Measurements from ENCODE around the gene EPHX1.

Gene EPHX1

DNA sequence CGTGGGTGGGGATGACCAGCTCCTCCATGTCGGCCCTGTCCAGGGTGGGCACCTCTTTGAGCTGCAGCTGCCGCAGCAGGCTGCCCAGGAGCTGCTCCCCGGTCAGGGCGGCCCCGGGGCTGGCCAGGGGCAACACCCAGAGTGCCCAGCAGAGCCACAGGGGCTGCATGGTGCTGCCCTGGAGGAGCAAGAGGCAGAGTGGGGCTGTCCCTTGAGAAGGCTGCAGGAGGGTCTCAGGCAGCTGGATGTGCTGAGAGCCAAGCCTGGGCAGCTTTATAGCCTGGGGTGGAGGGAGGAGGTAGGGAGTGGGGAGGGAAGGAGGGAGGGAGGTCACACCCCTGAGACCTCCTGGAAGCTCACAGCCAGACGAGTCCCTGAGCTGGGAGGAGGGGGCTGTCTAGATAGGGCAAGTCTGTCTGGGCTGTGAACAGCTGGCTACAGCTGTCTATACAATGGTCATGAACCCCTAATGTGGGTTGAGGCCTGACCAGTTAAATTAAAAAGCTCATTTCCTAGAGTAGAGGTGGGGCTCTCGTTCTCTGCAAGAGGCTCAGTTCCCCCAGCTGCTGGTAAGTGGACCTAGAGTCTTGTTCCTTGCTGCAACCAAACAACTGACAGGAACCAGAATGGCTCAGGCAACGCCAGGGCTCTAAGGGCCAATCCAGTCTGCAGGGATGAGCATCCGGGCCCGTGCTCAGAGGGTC lies 79.1 kb downstream of the EPHX1 start, which contains the start of gene LEFTY1:
TSS of gene LEFTY1 (minus strand) at position 249 of the 704 bp plus-strand sequence. CDS start at position 169, 80 bp downstream.
- TF ChIP-seq EZH2phosphoT487 (IDR thresholded peaks at IDR 0.05; ENCODE audit: borderline replicate concordance) = no peak
- TF ChIP-seq, protein P1, sequence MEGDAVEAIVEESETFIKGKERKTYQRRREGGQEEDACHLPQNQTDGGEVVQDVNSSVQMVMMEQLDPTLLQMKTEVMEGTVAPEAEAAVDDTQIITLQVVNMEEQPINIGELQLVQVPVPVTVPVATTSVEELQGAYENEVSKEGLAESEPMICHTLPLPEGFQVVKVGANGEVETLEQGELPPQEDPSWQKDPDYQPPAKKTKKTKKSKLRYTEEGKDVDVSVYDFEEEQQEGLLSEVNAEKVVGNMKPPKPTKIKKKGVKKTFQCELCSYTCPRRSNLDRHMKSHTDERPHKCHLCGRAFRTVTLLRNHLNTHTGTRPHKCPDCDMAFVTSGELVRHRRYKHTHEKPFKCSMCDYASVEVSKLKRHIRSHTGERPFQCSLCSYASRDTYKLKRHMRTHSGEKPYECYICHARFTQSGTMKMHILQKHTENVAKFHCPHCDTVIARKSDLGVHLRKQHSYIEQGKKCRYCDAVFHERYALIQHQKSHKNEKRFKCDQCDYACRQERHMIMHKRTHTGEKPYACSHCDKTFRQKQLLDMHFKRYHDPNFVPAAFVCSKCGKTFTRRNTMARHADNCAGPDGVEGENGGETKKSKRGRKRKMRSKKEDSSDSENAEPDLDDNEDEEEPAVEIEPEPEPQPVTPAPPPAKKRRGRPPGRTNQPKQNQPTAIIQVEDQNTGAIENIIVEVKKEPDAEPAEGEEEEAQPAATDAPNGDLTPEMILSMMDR (conservative IDR thresholded peaks at IDR 0.05; ENCODE audit: low read length) = no peak
- Histone ChIP-seq H3K4me2 (ENCODE audit: low read depth, low read length, poor library complexity, severe bottlenecking) (no peak within 1 kb of the TSS), H4K20me1 (ENCODE audit: insufficient read depth, low read length, poor library complexity, severe bottlenecking) (no peaks in the 10 kb centered on the region), H3K4me3 (ENCODE audit: low read length, poor library complexity, severe bottlenecking) (no peak within 1 kb of the TSS), H3K4me1 (ENCODE audit: insufficient read depth, low read length, poor library complexity, severe bottlenecking) (no peaks in the 10 kb centered on the region), H3K9ac (ENCODE audit: low read depth, low read length, poor library complexity, severe bottlenecking) (no peak within 1 kb of the TSS), H3F3A (ENCODE audit: low read depth) (no peaks in the 10 kb centered on the region), H3K9me3 (ENCODE audit: insufficient read depth, low read depth, low read length) (no peaks in the 10 kb centered on the region), H3K9me2 (replicated peaks; ENCODE audit: low read depth, low read length) (no peaks in the 10 kb centered on the region), H3K36me3 (ENCODE audit: insufficient read depth, low read length) (no peaks in the 10 kb centered on the region), H3K27me3 (ENCODE audit: insufficient read depth, low read length, poor library complexity, severe bottlenecking) (no peaks in the 10 kb centered on the region), H3K79me2 (ENCODE audit: insufficient read depth, low read length) (no peaks in the 10 kb centered on the region), H2AFZ (ENCODE audit: low read length) (no peak within 1 kb of the TSS)

GRCh38 chr1:225889743-225890142 lies 79.8 kb downstream of the EPHX1 start:
- no peaks in the 10 kb centered on the region for H3F3A ChIP-seq (ENCODE audit: low read depth)
- no peaks in the 10 kb centered on the region for H3K79me2 ChIP-seq (ENCODE audit: insufficient read depth, low read length)
- no peak overlapping the region for H3K9ac ChIP-seq (ENCODE audit: low read depth, low read length, poor library complexity, severe bottlenecking)
- H3K27me3 ChIP-seq (ENCODE audit: insufficient read depth, low read length, poor library complexity, severe bottlenecking) = no peaks in the 10 kb centered on the region
- TF ChIP-seq EZH2phosphoT487 (IDR thresholded peaks at IDR 0.05; ENCODE audit: borderline replicate concordance) = no peak
- TF ChIP-seq, protein P1 (conservative IDR thresholded peaks at IDR 0.05; ENCODE audit: low read length) = no peak
- H4K20me1 ChIP-seq (ENCODE audit: insufficient read depth, low read length, poor library complexity, severe bottlenecking) = no peaks in the 10 kb centered on the region
- no peak overlapping the region for H2AFZ ChIP-seq (ENCODE audit: low read length)
- no peaks in the 10 kb centered on the region for H3K9me2 ChIP-seq (replicated peaks; ENCODE audit: low read depth, low read length)
- no peak overlapping the region for H3K4me3 ChIP-seq (ENCODE audit: low read length, poor library complexity, severe bottlenecking)
- no peaks in the 10 kb centered on the region for H3K36me3 ChIP-seq (ENCODE audit: insufficient read depth, low read length)
- H3K4me1 ChIP-seq (ENCODE audit: insufficient read depth, low read length, poor library complexity, severe bottlenecking) = no peaks in the 10 kb centered on the region
- H3K9me3 ChIP-seq (ENCODE audit: insufficient read depth, low read depth, low read length) = no peaks in the 10 kb centered on the region
- no peak overlapping the region for H3K4me2 ChIP-seq (ENCODE audit: low read depth, low read length, poor library complexity, severe bottlenecking)

GRCh38 chr1:225890346-225891228 lies 80.7 kb downstream of the EPHX1 start:
- H3K36me3 ChIP-seq (ENCODE audit: insufficient read depth, low read length) = no peaks in the 10 kb centered on the region
- no peak overlapping the region for H3K4me3 ChIP-seq (ENCODE audit: low read length, poor library complexity, severe bottlenecking)
- H3K9ac ChIP-seq (ENCODE audit: low read depth, low read length, poor library complexity, severe bottlenecking) = no peak overlapping the region
- H3K79me2 ChIP-seq (ENCODE audit: insufficient read depth, low read length) = no peaks in the 10 kb centered on the region
- no peaks in the 10 kb centered on the region for H4K20me1 ChIP-seq (ENCODE audit: insufficient read depth, low read length, poor library complexity, severe bottlenecking)
- no peak overlapping the region for H2AFZ ChIP-seq (ENCODE audit: low read length)
- no peak overlapping the region for H3K4me2 ChIP-seq (ENCODE audit: low read depth, low read length, poor library complexity, severe bottlenecking)
- no peaks in the 10 kb centered on the region for H3K27me3 ChIP-seq (ENCODE audit: insufficient read depth, low read length, poor library complexity, severe bottlenecking)
- no peaks in the 10 kb centered on the region for H3K4me1 ChIP-seq (ENCODE audit: insufficient read depth, low read length, poor library complexity, severe bottlenecking)
- no peaks in the 10 kb centered on the region for H3K9me2 ChIP-seq (replicated peaks; ENCODE audit: low read depth, low read length)
- no peaks in the 10 kb centered on the region for H3F3A ChIP-seq (ENCODE audit: low read depth)
- no peak for TF ChIP-seq EZH2phosphoT487 (IDR thresholded peaks at IDR 0.05; ENCODE audit: borderline replicate concordance)
- TF ChIP-seq, protein P1 (conservative IDR thresholded peaks at IDR 0.05; ENCODE audit: low read length) = no peak
- H3K9me3 ChIP-seq (ENCODE audit: insufficient read depth, low read depth, low read length) = no peaks in the 10 kb centered on the region
